ENCODE measurements around the gene FRRS1L. TPM values are rescaled to one million over a fixed set of nuclear protein-coding genes. Genes with fewer than 3 reads are reported as not detected.

FRRS1L gene
- total and polyA plus RNA-seq, 2 of the 13 experiments (the other 11 are each of a cell fraction or from before 2014, with no cell fraction given) = 0.02 to 0.03 TPM

DNA sequence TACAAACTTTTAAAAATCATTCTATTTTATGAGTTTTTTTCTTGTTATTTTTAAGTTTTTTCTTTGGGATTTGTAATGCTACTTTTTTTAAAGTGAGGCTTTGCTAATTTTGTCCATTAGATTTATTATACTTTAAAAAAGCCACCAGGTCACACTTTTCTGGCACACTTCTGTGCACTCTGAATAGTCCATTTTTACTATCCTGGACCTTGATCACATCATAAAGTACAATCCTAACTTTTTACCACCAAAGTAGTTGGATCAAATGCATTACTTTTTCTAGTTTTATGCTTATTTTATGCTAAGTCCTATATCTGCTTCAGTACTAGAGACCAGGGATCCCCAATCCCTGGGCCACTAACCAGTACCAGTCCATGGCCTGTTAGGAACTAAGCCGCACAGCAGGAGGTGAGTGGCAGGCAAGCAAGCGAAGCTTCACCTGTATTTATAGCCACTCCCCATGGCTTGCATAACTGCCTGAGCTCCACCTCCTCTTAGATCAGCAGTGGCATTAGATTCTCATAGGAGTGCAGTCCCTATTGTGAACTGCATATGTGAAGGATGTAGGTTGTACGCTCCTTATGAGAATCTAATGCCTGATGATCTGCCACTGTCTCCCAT, 16.0 kb downstream of the FRRS1L start:
- H3K4me3 ChIP-seq (replicated peaks in 1 of 3; ENCODE audit: insufficient read depth in 1 of 3, low read depth in 2 of 3, low read length in 3 of 3) = no peak overlapping the region
- in situ Hi-C loops (cut with HindIII; ENCODE audit: extremely low pct_ligation_motif_present, low pct_unique_long_range_greater_than_20kb) = no loop called here
- no peaks in the 10 kb centered on the region for H3K36me3 ChIP-seq (replicated peaks in 1 of 2; ENCODE audit: control insufficient read depth in 1 of 2, insufficient read depth in 2 of 2, low read length in 2 of 2)
- no peaks in the 10 kb centered on the region for H3K79me2 ChIP-seq (ENCODE audit: insufficient read depth, low read length)
- no peak for DNase-seq (ENCODE audit: low spot score)
- FAIRE-seq = no peak
- H3K4me2 ChIP-seq (ENCODE audit: low read depth, low read length) = no peak overlapping the region
- no peaks in the 10 kb centered on the region for H4K20me1 ChIP-seq (ENCODE audit: insufficient read depth, low read length)
- no peak overlapping the region for H3K27ac ChIP-seq (ENCODE audit: extremely low read length, insufficient read depth, low read length)
- H2AFZ ChIP-seq (ENCODE audit: low read length) = no peak overlapping the region
- peaks cover 0 to 4% of the 10 kb centered on the region in 2 experiments; a peak in 1 of 5 replicates for H3K27me3 ChIP-seq (ENCODE audit: control insufficient read depth in 1 of 2, insufficient read depth in 2 of 2, low read length in 2 of 2)
- no peak for TF ChIP-seq ZBTB7A (CRISPR knock-in tag; IDR thresholded peaks at IDR 0.05)
- peak; percentile 23; the same call in 1 of the 2 replicates for TF ChIP-seq CEBPG (CRISPR knock-in tag; IDR thresholded peaks at IDR 0.05)
- TF ChIP-seq SAFB2 (CRISPR knock-in tag; IDR thresholded peaks at IDR 0.05; ENCODE audit: borderline replicate concordance, low read depth) = no peak
- no peak for TF ChIP-seq ZNF547 (CRISPR knock-in tag; IDR thresholded peaks at IDR 0.05)
- no TSS peak for BruUV-seq (replicated peaks)
- H3K9me3 ChIP-seq (ENCODE audit: low read length) = peaks cover 8% of the 10 kb centered on the region
- peaks cover 14% of the 10 kb centered on the region; the same call in 1 of the 2 replicates for H3K4me1 ChIP-seq (ENCODE audit: insufficient read depth, low read length)
- intact Hi-C loops (cut with micrococcal nuclease; ENCODE audit: unreplicated experiment) = no loop called here
- no peak for ATAC-seq
- ChIA-PET CTCF (ENCODE audit: low intra/inter-chr PET ratio, low total read pairs) (no interaction called here), POLR2A (no interaction called here)
- H3K9ac ChIP-seq (ENCODE audit: insufficient read depth, low read depth, low read length) = no peak overlapping the region
- WGBS (ENCODE audit: low lambda C conversion rate) = 30% methylated on average over 3 of the region's 3 CpGs

DNA sequence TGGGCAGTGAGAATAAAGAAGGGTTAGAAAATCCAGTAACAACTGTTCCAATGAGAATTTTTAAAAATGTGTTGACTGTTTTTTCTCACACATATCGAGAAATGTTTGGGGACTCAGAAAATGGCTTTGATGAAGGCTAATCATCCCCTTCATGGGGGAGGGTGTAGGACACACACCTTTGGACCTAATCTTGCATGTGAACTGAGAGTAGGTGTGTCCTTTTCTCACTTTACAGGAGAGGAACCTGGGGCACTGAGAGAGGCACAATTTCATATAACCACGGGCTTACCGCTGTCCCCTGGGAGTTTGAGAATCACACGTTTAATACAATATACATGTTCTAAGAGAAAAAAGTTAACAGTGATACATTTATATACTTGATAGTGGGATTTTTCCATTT, 17.3 kb downstream of the FRRS1L start:
- Histone ChIP-seq H3K36me3 (replicated peaks in 1 of 2; ENCODE audit: control insufficient read depth in 1 of 2, insufficient read depth in 2 of 2, low read length in 2 of 2) (no peaks in the 10 kb centered on the region), H3K4me1 (ENCODE audit: insufficient read depth, low read length) (peaks cover 24% of the 10 kb centered on the region), H2AFZ (ENCODE audit: low read length) (no peak overlapping the region), H3K4me3 (replicated peaks in 1 of 3; ENCODE audit: insufficient read depth in 1 of 3, low read depth in 2 of 3, low read length in 3 of 3) (no peak overlapping the region), H3K4me2 (ENCODE audit: low read depth, low read length) (no peak overlapping the region), H3K27me3 (ENCODE audit: control insufficient read depth in 1 of 2, insufficient read depth in 2 of 2, low read length in 2 of 2) (peaks cover 0 to 4% of the 10 kb centered on the region in 2 experiments; a peak in 1 of 5 replicates), H4K20me1 (ENCODE audit: insufficient read depth, low read length) (no peaks in the 10 kb centered on the region), H3K79me2 (ENCODE audit: insufficient read depth, low read length) (no peaks in the 10 kb centered on the region), H3K9me3 (ENCODE audit: low read length) (peaks cover 8% of the 10 kb centered on the region), H3K27ac (ENCODE audit: extremely low read length, insufficient read depth, low read length) (no peak overlapping the region), H3K9ac (ENCODE audit: insufficient read depth, low read depth, low read length) (no peak overlapping the region)
- 12% methylated on average over 4 of the region's 4 CpGs for WGBS (ENCODE audit: low lambda C conversion rate)
- intact Hi-C loops (cut with micrococcal nuclease; ENCODE audit: unreplicated experiment) (no loop called here), in situ Hi-C loops (cut with HindIII; ENCODE audit: extremely low pct_ligation_motif_present, low pct_unique_long_range_greater_than_20kb) (loop anchor here (10.0 kb wide), 1 partner anchor 65 kb away; no protein-coding TSS in a partner anchor)
- no peak for DNase-seq (ENCODE audit: low spot score)
- BruUV-seq (replicated peaks) = no TSS peak
- ChIA-PET POLR2A (no interaction called here), CTCF (ENCODE audit: low intra/inter-chr PET ratio, low total read pairs) (no interaction called here)
- FAIRE-seq = no peak
- no peak for ATAC-seq
- TF ChIP-seq, protein P1, sequence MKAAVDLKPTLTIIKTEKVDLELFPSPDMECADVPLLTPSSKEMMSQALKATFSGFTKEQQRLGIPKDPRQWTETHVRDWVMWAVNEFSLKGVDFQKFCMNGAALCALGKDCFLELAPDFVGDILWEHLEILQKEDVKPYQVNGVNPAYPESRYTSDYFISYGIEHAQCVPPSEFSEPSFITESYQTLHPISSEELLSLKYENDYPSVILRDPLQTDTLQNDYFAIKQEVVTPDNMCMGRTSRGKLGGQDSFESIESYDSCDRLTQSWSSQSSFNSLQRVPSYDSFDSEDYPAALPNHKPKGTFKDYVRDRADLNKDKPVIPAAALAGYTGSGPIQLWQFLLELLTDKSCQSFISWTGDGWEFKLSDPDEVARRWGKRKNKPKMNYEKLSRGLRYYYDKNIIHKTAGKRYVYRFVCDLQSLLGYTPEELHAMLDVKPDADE (CRISPR knock-in tag; IDR thresholded peaks at IDR 0.05) = no peak
- TF ChIP-seq, protein P2, sequence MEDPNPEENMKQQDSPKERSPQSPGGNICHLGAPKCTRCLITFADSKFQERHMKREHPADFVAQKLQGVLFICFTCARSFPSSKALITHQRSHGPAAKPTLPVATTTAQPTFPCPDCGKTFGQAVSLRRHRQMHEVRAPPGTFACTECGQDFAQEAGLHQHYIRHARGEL (CRISPR knock-in tag; IDR thresholded peaks at IDR 0.05) = no peak

Measured in HepG2 (cell line).